Measurements from ENCODE around the gene MYO5A.

- TF ChIP-seq CTCF (IDR thresholded peaks at IDR 0.05) (no peak), ZFX (IDR thresholded peaks at IDR 0.05; ENCODE audit: borderline replicate concordance) (no peak)
These were observed 46.8 kb downstream of the MYO5A start for GRCh38 chr15:52481915-52482314.
